ENCODE measurements around the gene ELMO1.

Gene ELMO1

GRCh38 chr7:37173670-37174069 is 275.0 kb downstream of the ELMO1 start:
- Histone ChIP-seq H4K12ac (ENCODE audit: low read depth, low read length) (no peak overlapping the region), H3K79me2 (ENCODE audit: control insufficient read depth, insufficient read depth, low read length, poor library complexity) (no peaks in the 10 kb centered on the region), H2AK5ac (ENCODE audit: low read length) (no peak overlapping the region), H3K36me3 (ENCODE audit: control insufficient read depth in 1 of 2, insufficient read depth in 2 of 2, low read length in 2 of 2) (peaks cover 8 to 10% of the 10 kb centered on the region in 2 experiments), H4K8ac (ENCODE audit: low read depth, low read length) (no peak overlapping the region), H3K4me2 (ENCODE audit: low read length) (no peak overlapping the region), H3K14ac (ENCODE audit: low read length) (no peak overlapping the region), H2BK120ac (ENCODE audit: insufficient read depth, low read length, poor library complexity) (no peak overlapping the region), H3K23ac (ENCODE audit: low read length) (no peak overlapping the region), H4K91ac (ENCODE audit: low read depth, low read length) (no peak overlapping the region), H3K4me1 (ENCODE audit: control insufficient read depth in 1 of 2, insufficient read depth in 2 of 2, low read length in 2 of 2) (no peaks in the 10 kb centered on the region), H2BK12ac (ENCODE audit: low read length) (no peak overlapping the region), H3K79me1 (ENCODE audit: low read length) (no peaks in the 10 kb centered on the region), H2AFZ (ENCODE audit: insufficient read depth, low read length, poor library complexity) (no peak overlapping the region), H3K9me3 (ENCODE audit: insufficient read depth, low read depth, low read length) (no peaks in the 10 kb centered on the region), H3K4me3 (ENCODE audit: low read depth, low read length) (no peak overlapping the region), H2BK5ac (ENCODE audit: low read depth, low read length, poor library complexity) (no peak overlapping the region), H3K27ac (ENCODE audit: low read depth, low read length) (no peak overlapping the region), H3K9ac (ENCODE audit: low read length) (no peak overlapping the region), H3K18ac (ENCODE audit: low read length) (no peak overlapping the region), H3K4ac (ENCODE audit: low read depth, low read length) (no peak overlapping the region), H3K27me3 (ENCODE audit: insufficient read depth, low read length) (no peaks in the 10 kb centered on the region)
- DNase-seq: no peak
- no CpG with 5 or more reads among the region's 2 CpGs for WGBS (ENCODE audit: extremely low coverage, insufficient coverage, insufficient read length)

- no peak overlapping the region for H3K27ac ChIP-seq (ENCODE audit: low read depth, low read length)
- H3K9ac ChIP-seq (ENCODE audit: low read length): no peak overlapping the region
- H3K4me2 ChIP-seq (ENCODE audit: low read length): no peak overlapping the region
- no peak overlapping the region for H3K4ac ChIP-seq (ENCODE audit: low read depth, low read length)
- H3K9me3 ChIP-seq (ENCODE audit: insufficient read depth, low read depth, low read length): no peaks in the 10 kb centered on the region
- no peak overlapping the region for H2BK120ac ChIP-seq (ENCODE audit: insufficient read depth, low read length, poor library complexity)
- no peaks in the 10 kb centered on the region for H3K79me2 ChIP-seq (ENCODE audit: control insufficient read depth, insufficient read depth, low read length, poor library complexity)
- H4K8ac ChIP-seq (ENCODE audit: low read depth, low read length): peak overlapping the region; percentile 38
- H3K27me3 ChIP-seq (ENCODE audit: insufficient read depth, low read length): no peaks in the 10 kb centered on the region
- DNase-seq: no peak
- no peak overlapping the region for H3K4me3 ChIP-seq (ENCODE audit: low read depth, low read length)
- peaks cover 0 to 3% of the 10 kb centered on the region in 2 experiments for H3K36me3 ChIP-seq (ENCODE audit: control insufficient read depth in 1 of 2, insufficient read depth in 2 of 2, low read length in 2 of 2)
- WGBS (ENCODE audit: extremely low coverage, insufficient coverage, insufficient read length): no CpG with 5 or more reads among the region's 5 CpGs
- no peak overlapping the region for H2AK5ac ChIP-seq (ENCODE audit: low read length)
- H2AFZ ChIP-seq (ENCODE audit: insufficient read depth, low read length, poor library complexity): no peak overlapping the region
- H3K18ac ChIP-seq (ENCODE audit: low read length): no peak overlapping the region
- H3K4me1 ChIP-seq (ENCODE audit: control insufficient read depth in 1 of 2, insufficient read depth in 2 of 2, low read length in 2 of 2): no peaks in the 10 kb centered on the region
- no peak overlapping the region for H2BK5ac ChIP-seq (ENCODE audit: low read depth, low read length, poor library complexity)
- H3K14ac ChIP-seq (ENCODE audit: low read length): no peak overlapping the region
- no peak overlapping the region for H4K12ac ChIP-seq (ENCODE audit: low read depth, low read length)
- H2BK12ac ChIP-seq (ENCODE audit: low read length): no peak overlapping the region
- no peak overlapping the region for H3K23ac ChIP-seq (ENCODE audit: low read length)
- no peak overlapping the region for H4K91ac ChIP-seq (ENCODE audit: low read depth, low read length)
- no peaks in the 10 kb centered on the region for H3K79me1 ChIP-seq (ENCODE audit: low read length)
Observed at GRCh38 chr7:37162106-37162505, 286.6 kb downstream of the ELMO1 start.

GRCh38 chr7:37160656-37161055 is 288.0 kb downstream of the ELMO1 start:
- Histone ChIP-seq H3K27me3 (ENCODE audit: insufficient read depth, low read length) (no peaks in the 10 kb centered on the region), H3K14ac (ENCODE audit: low read length) (no peak overlapping the region), H3K18ac (ENCODE audit: low read length) (no peak overlapping the region), H3K79me1 (ENCODE audit: low read length) (no peaks in the 10 kb centered on the region), H3K4me3 (ENCODE audit: low read depth, low read length) (no peak overlapping the region), H3K4me1 (ENCODE audit: control insufficient read depth in 1 of 2, insufficient read depth in 2 of 2, low read length in 2 of 2) (no peaks in the 10 kb centered on the region), H4K91ac (ENCODE audit: low read depth, low read length) (no peak overlapping the region), H3K4ac (ENCODE audit: low read depth, low read length) (no peak overlapping the region), H3K23ac (ENCODE audit: low read length) (no peak overlapping the region), H3K4me2 (ENCODE audit: low read length) (no peak overlapping the region), H2AFZ (ENCODE audit: insufficient read depth, low read length, poor library complexity) (no peak overlapping the region), H2BK120ac (ENCODE audit: insufficient read depth, low read length, poor library complexity) (no peak overlapping the region), H2BK12ac (ENCODE audit: low read length) (no peak overlapping the region), H3K36me3 (ENCODE audit: control insufficient read depth in 1 of 2, insufficient read depth in 2 of 2, low read length in 2 of 2) (peaks cover 0 to 3% of the 10 kb centered on the region in 2 experiments), H3K79me2 (ENCODE audit: control insufficient read depth, insufficient read depth, low read length, poor library complexity) (no peaks in the 10 kb centered on the region), H3K27ac (ENCODE audit: low read depth, low read length) (no peak overlapping the region), H2AK5ac (ENCODE audit: low read length) (no peak overlapping the region), H2BK5ac (ENCODE audit: low read depth, low read length, poor library complexity) (no peak overlapping the region), H3K9ac (ENCODE audit: low read length) (no peak overlapping the region), H4K12ac (ENCODE audit: low read depth, low read length) (no peak overlapping the region), H3K9me3 (ENCODE audit: insufficient read depth, low read depth, low read length) (no peaks in the 10 kb centered on the region), H4K8ac (ENCODE audit: low read depth, low read length) (no peak overlapping the region)
- no CpG with 5 or more reads among the region's 2 CpGs for WGBS (ENCODE audit: extremely low coverage, insufficient coverage, insufficient read length)
- DNase-seq: no peak

- H3K14ac ChIP-seq (ENCODE audit: low read length): no peak overlapping the region
- no peak overlapping the region for H3K27ac ChIP-seq (ENCODE audit: low read depth, low read length)
- WGBS (ENCODE audit: extremely low coverage, insufficient coverage, insufficient read length): no CpG with 5 or more reads among the region's 6 CpGs
- H3K4me2 ChIP-seq (ENCODE audit: low read length): no peak overlapping the region
- H4K8ac ChIP-seq (ENCODE audit: low read depth, low read length): no peak overlapping the region
- no peak overlapping the region for H3K23ac ChIP-seq (ENCODE audit: low read length)
- no peak overlapping the region for H4K12ac ChIP-seq (ENCODE audit: low read depth, low read length)
- DNase-seq: no peak
- no peaks in the 10 kb centered on the region for H3K27me3 ChIP-seq (ENCODE audit: insufficient read depth, low read length)
- H3K36me3 ChIP-seq (ENCODE audit: control insufficient read depth in 1 of 2, insufficient read depth in 2 of 2, low read length in 2 of 2): peaks cover 0 to 16% of the 10 kb centered on the region in 2 experiments
- no peak overlapping the region for H2AK5ac ChIP-seq (ENCODE audit: low read length)
- no peak overlapping the region for H2BK12ac ChIP-seq (ENCODE audit: low read length)
- H3K4me3 ChIP-seq (ENCODE audit: low read depth, low read length): no peak overlapping the region
- H3K18ac ChIP-seq (ENCODE audit: low read length): no peak overlapping the region
- H3K4ac ChIP-seq (ENCODE audit: low read depth, low read length): no peak overlapping the region
- H2BK5ac ChIP-seq (ENCODE audit: low read depth, low read length, poor library complexity): no peak overlapping the region
- no peak overlapping the region for H3K9ac ChIP-seq (ENCODE audit: low read length)
- H2AFZ ChIP-seq (ENCODE audit: insufficient read depth, low read length, poor library complexity): no peak overlapping the region
- no peak overlapping the region for H4K91ac ChIP-seq (ENCODE audit: low read depth, low read length)
- H3K79me2 ChIP-seq (ENCODE audit: control insufficient read depth, insufficient read depth, low read length, poor library complexity): no peaks in the 10 kb centered on the region
- no peaks in the 10 kb centered on the region for H3K79me1 ChIP-seq (ENCODE audit: low read length)
- H3K4me1 ChIP-seq (ENCODE audit: control insufficient read depth in 1 of 2, insufficient read depth in 2 of 2, low read length in 2 of 2): no peaks in the 10 kb centered on the region
- no peak overlapping the region for H2BK120ac ChIP-seq (ENCODE audit: insufficient read depth, low read length, poor library complexity)
- peaks cover 2% of the 10 kb centered on the region for H3K9me3 ChIP-seq (ENCODE audit: insufficient read depth, low read depth, low read length)
Observed at GRCh38 chr7:37153376-37153775, 295.3 kb downstream of the ELMO1 start.

Measured in trophoblast cell (in vitro differentiated cells and primary cell).